ENCODE results near the gene CDKN2B-AS1.

DNA sequence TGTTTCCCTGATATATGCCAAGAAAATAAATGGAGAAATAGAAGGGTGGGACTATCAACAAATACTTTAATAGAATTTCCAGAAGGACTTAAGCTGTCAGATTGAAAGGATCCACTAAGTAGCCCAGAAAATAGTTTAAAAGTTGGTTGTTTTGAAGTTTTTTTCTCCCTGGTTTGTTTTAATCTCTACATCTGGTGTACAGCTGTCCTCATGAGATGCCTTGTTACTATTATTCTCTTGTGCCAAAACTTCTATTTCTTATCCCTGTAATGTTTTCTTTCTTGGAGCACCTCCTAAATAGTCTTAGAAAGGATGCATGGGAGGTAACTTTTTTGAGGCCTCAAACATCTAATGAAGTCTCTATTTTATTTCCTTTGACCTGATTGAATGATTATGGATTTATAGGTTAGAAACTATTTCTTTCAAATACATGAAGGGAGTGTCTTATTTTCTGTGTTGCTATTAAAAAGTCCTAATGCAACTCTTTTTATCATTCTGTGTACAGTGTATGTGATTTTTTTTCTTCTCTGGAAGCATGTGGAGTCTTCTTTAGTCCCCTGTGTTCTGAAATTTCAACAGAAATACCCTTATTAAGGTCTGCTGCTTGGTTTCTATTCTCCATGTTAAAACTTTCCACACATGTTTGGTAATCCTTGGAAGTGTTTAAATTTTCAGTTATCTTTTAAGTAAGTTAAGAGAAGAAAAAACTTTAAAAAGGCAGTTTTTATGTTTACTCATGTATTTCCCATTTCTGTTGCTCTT, 154.5 kb downstream of the CDKN2B-AS1 start:
- TF ChIP-seq, protein P1, sequence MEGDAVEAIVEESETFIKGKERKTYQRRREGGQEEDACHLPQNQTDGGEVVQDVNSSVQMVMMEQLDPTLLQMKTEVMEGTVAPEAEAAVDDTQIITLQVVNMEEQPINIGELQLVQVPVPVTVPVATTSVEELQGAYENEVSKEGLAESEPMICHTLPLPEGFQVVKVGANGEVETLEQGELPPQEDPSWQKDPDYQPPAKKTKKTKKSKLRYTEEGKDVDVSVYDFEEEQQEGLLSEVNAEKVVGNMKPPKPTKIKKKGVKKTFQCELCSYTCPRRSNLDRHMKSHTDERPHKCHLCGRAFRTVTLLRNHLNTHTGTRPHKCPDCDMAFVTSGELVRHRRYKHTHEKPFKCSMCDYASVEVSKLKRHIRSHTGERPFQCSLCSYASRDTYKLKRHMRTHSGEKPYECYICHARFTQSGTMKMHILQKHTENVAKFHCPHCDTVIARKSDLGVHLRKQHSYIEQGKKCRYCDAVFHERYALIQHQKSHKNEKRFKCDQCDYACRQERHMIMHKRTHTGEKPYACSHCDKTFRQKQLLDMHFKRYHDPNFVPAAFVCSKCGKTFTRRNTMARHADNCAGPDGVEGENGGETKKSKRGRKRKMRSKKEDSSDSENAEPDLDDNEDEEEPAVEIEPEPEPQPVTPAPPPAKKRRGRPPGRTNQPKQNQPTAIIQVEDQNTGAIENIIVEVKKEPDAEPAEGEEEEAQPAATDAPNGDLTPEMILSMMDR (IDR thresholded peaks at IDR 0.05), result no peak
- TF ChIP-seq POLR2A (IDR thresholded peaks at IDR 0.05) (no peak), EP300 (IDR thresholded peaks at IDR 0.05) (no peak)
